ENCODE measurements around the gene RGS14.

DNA sequence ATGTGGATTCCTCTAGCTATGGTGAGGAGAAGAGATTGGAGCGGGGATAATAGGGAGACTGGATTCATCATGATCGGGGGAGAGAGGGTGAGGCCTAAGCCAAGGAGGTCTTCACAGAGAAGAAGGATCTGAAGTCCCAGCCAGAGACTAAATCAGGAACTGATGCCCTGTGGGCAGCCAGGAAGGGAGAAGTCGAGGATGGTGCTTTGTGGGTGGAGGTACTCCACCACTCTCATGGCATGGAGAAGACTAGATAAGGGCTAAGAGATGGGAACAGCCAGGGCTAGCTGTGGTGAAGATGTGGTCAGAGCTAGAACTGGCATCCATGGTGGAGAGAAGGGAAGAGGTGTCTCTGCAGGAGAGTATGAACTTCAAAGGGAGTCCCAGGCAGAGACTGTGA is 3.0 kb upstream of the RGS14 start:
- TF ChIP-seq, protein P1, sequence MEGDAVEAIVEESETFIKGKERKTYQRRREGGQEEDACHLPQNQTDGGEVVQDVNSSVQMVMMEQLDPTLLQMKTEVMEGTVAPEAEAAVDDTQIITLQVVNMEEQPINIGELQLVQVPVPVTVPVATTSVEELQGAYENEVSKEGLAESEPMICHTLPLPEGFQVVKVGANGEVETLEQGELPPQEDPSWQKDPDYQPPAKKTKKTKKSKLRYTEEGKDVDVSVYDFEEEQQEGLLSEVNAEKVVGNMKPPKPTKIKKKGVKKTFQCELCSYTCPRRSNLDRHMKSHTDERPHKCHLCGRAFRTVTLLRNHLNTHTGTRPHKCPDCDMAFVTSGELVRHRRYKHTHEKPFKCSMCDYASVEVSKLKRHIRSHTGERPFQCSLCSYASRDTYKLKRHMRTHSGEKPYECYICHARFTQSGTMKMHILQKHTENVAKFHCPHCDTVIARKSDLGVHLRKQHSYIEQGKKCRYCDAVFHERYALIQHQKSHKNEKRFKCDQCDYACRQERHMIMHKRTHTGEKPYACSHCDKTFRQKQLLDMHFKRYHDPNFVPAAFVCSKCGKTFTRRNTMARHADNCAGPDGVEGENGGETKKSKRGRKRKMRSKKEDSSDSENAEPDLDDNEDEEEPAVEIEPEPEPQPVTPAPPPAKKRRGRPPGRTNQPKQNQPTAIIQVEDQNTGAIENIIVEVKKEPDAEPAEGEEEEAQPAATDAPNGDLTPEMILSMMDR (IDR thresholded peaks at IDR 0.05): no peak
- TF ChIP-seq POLR2A (IDR thresholded peaks at IDR 0.05): no peak

All from lower leg skin (tissue), 3 donors.